ENCODE data around the gene BSX.

Gene BSX

GRCh38 chr11:122938557-122938956 lies 43.1 kb downstream of the BSX start:
- peaks cover 2% of the 10 kb centered on the region for H3K27me3 ChIP-seq (replicated peaks)

GRCh38 chr11:122937983-122938382 lies 43.7 kb downstream of the BSX start:
- in situ Hi-C loops (cut with HindIII; ENCODE audit: low pct_ligation_motif_present, low sequenced_read_pairs): no loop called here
- no peak overlapping the region for H3K4me3 ChIP-seq (ENCODE audit: low read depth, low read length)
- no peak for TF ChIP-seq CTCF (IDR thresholded peaks at IDR 0.05; ENCODE audit: low read depth, low read length, missing control alignments)

More at GRCh38 chr11:122938557-122938956, 43.1 kb downstream of the BSX start:
- no peak overlapping the region for H3K27ac ChIP-seq
- no peak overlapping the region for H3K4me3 ChIP-seq (ENCODE audit: low read depth, low read length)
- H3K36me3 ChIP-seq (replicated peaks): no peaks in the 10 kb centered on the region
- DNase-seq: no peak
- in situ Hi-C loops (cut with HindIII; ENCODE audit: low pct_ligation_motif_present, low sequenced_read_pairs): no loop called here
- TF ChIP-seq CTCF (IDR thresholded peaks at IDR 0.05; ENCODE audit: low read depth, low read length, missing control alignments): no peak

GRCh38 chr11:122933416-122933815 lies 48.2 kb downstream of the BSX start:
- Histone ChIP-seq H3K27me3 (replicated peaks) (peaks cover 2% of the 10 kb centered on the region), H3K36me3 (replicated peaks) (no peaks in the 10 kb centered on the region), H3K4me3 (ENCODE audit: low read depth, low read length) (no peak overlapping the region), H3K27ac (no peak overlapping the region)
- in situ Hi-C loops (cut with HindIII; ENCODE audit: low pct_ligation_motif_present, low sequenced_read_pairs): no loop called here
- no peak for TF ChIP-seq CTCF (IDR thresholded peaks at IDR 0.05; ENCODE audit: low read depth, low read length, missing control alignments)
- DNase-seq: no peak

More at GRCh38 chr11:122937983-122938382, 43.7 kb downstream of the BSX start:
- Histone ChIP-seq H3K36me3 (replicated peaks) (no peaks in the 10 kb centered on the region), H3K27ac (no peak overlapping the region), H3K27me3 (replicated peaks) (peaks cover 2% of the 10 kb centered on the region)
- DNase-seq: no peak

- no peak for DNase-seq
- in situ Hi-C loops (cut with HindIII; ENCODE audit: low pct_ligation_motif_present, low sequenced_read_pairs): no loop called here
- no peak for TF ChIP-seq CTCF (IDR thresholded peaks at IDR 0.05; ENCODE audit: low read depth, low read length, missing control alignments)
- Histone ChIP-seq H3K36me3 (replicated peaks) (no peaks in the 10 kb centered on the region), H3K4me3 (ENCODE audit: low read depth, low read length) (no peak overlapping the region), H3K27ac (no peak overlapping the region), H3K27me3 (replicated peaks) (no peaks in the 10 kb centered on the region)
These were observed 50.1 kb downstream of the BSX start for GRCh38 chr11:122931510-122931909.
